GM12878 (cell line): ENCODE data around the gene HERPUD1. TPM values are rescaled to one million over a fixed set of nuclear protein-coding genes. Genes with fewer than 3 reads are reported as not detected.

Experiments
- BACH1 ChIP-seq: fragments of 450-650 bp; IDR thresholded peaks from 2 replicates; pipeline ENCODE4 v1.6.1; 2017; ENCODE audit warnings: mild to moderate bottlenecking, borderline replicate concordance
- NR2F1 ChIP-seq: fragments of 450-650 bp; conservative IDR thresholded peaks from 2 replicates; pipeline ENCODE4 v1.6.1; 2017; ENCODE audit warnings: mild to moderate bottlenecking
- TCF3 ChIP-seq: IDR thresholded peaks from 2 replicates; pipeline ENCODE4 v1.6.1; 2012; ENCODE audit warnings: low read depth, mild to moderate bottlenecking, low read length, borderline replicate concordance; ENCODE audit not compliant: insufficient read depth
- ZBTB33 ChIP-seq: fragments of 450-650 bp; IDR thresholded peaks from 2 replicates; pipeline ENCODE4 v1.6.1; 2017; ENCODE audit warnings: mild to moderate bottlenecking
- ZNF592 ChIP-seq: fragments of 450-650 bp; IDR thresholded peaks from 2 replicates; pipeline ENCODE4 v1.6.1; 2017; ENCODE audit warnings: mild to moderate bottlenecking, moderate library complexity
- polyA plus RNA-seq, 11 experiments: library from polyadenylated mRNA; depleted of rRNA in 4 of 11; unstranded in 6 of 11; stranded (reverse) in 5 of 11; fragments of >200 nt; fragmentation: Nextera tagmentation in 4 of 11; fragmentation: Illumina TruSeq in 1 of 11; extraction: Ambion mirVana in 4 of 11; extraction: Trizol in 1 of 11; gene quantifications; 1 replicate in 1 of 11; 2 replicates in 10 of 11; pipeline versions ENCODE4 v1.2.1 to v1.2.3, GENCODE V29; 2011 to 2016; ENCODE audit warnings: inconsistent platforms in 2 of 11, missing spikeins in 2 of 11, low read depth in 1 of 11
- total RNA-seq, 4 experiments: library from RNA; depleted of rRNA in 3 of 4; stranded (reverse); fragments of >200 nt in 3 of 4; fragmentation: Illumina TruSeq in 1 of 4; extraction: Trizol in 1 of 4; gene quantifications; 2 replicates each; pipeline versions ENCODE4 v1.2.1 to v1.2.3, GENCODE V29; 2013 to 2021

Gene HERPUD1
- total and polyA plus RNA-seq, 10 of the 15 experiments (the other 5 are each of a cell fraction or from before 2014, with no cell fraction given): 32.6 to 212 (median 122) TPM

DNA sequence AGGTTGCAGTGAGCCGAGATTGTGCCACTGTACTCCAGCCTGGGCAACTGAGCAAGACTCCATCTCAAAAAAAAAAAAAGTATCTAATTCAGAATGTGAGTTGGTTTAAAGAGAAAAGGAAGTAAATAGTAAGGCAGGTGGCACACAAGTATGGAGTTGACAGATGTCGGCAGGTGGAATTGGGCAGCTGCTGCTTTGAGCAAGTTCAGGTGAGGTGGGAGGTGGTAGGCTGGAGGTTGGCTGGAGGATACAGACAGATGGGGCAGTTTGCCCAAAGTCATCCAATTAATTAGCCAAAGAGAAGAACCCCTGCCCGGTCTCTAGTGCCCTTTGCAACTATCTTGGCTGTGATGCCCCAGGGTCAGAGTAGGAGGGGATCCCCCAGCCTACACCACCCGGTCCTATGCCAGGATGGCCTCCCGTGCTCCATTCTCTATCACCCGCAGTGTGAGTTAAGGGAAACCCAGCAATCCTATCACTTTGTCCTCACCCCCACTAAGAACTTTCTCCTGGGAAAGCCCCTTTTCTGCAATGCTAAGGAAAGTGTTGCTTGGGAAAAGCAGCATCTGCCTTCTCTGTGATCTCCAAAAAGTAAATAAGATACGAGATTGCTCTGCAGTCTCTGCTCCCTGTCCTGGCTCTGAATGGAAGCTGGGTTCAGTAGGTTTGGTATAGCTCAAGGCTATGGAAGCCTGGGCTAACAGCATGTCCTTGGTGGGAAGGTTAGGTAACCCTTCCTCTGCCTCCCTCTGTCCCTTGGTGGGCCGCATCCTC lies 34.7 kb upstream of the HERPUD1 start (continued):
- TF ChIP-seq ZNF592: no peak
- TF ChIP-seq ZBTB33: no peak
- no peak for TF ChIP-seq TCF3
- no peak for TF ChIP-seq NR2F1
- no peak for TF ChIP-seq BACH1
